ENCODE results near the gene KCNJ9. TPM values are rescaled to one million over a fixed set of nuclear protein-coding genes. Genes with fewer than 3 reads are reported as not detected.

The KCNJ9 gene
- polyA plus RNA-seq, 1 donor = 0.36 TPM

DNA sequence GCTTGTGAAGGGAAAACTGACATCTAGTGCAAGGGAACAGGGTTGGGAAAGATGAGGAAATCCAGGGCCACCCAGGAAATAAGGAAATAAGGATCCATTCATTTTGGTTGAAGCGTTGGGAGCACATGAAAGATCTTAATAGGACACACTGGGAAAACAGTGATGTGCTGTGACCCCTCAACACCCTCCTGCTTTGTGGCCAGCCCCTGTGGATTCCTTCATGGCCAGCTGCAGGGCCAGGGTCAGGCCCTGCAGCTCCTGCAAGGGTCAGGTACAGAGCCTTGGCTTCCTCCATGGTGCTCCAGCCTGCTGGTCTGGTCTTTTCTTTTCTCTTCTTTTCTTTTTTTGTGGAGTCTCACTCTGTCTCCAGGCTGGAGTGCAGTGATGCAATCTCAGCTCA, 30.7 kb upstream of the KCNJ9 start:
- H3K9me3 ChIP-seq (ENCODE audit: control insufficient read depth, low read depth, low read length) = no peaks in the 10 kb centered on the region
- WGBS (ENCODE audit: insufficient coverage, low lambda C conversion rate) = no CpG with 5 or more reads among the region's 1 CpG
- H3K4me1 ChIP-seq (ENCODE audit: control insufficient read depth, insufficient read depth, low read length) = peaks cover 20% of the 10 kb centered on the region
- H3K27ac ChIP-seq (ENCODE audit: low read length) = no peak overlapping the region
- H3K36me3 ChIP-seq (ENCODE audit: control insufficient read depth, insufficient read depth, low read length) = no peaks in the 10 kb centered on the region
- H3K4me3 ChIP-seq (ENCODE audit: low read length) = no peak overlapping the region
- no peak for DNase-seq
- peaks cover 10% of the 10 kb centered on the region for H3K27me3 ChIP-seq (ENCODE audit: control insufficient read depth, insufficient read depth, low read length)

DNA sequence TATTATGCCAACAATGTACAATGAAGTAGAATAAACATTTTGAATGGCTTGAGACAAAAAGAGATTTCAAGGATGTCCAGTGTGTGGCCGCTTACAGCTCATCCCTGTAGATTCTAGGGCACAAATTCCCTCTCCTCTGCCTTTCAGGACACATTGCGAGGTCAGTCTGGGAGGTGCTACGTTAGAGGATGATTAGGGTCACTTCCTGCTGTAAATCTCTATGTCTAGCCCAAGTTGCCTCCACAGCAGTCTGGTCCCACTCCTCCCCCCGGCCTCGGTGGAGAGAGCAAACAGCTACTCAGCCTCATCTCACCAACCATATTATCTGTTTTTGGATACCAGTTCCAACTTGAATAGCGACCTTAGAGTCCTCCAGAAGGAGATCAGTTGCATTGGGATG, 28.4 kb upstream of the KCNJ9 start:
- DNase-seq = no peak
- Histone ChIP-seq H3K4me3 (ENCODE audit: low read length) (no peak overlapping the region), H3K36me3 (ENCODE audit: control insufficient read depth, insufficient read depth, low read length) (no peaks in the 10 kb centered on the region), H3K27me3 (ENCODE audit: control insufficient read depth, insufficient read depth, low read length) (peaks cover 15% of the 10 kb centered on the region), H3K4me1 (ENCODE audit: control insufficient read depth, insufficient read depth, low read length) (no peaks in the 10 kb centered on the region), H3K27ac (ENCODE audit: low read length) (no peak overlapping the region), H3K9me3 (ENCODE audit: control insufficient read depth, low read depth, low read length) (no peaks in the 10 kb centered on the region)
- 20% methylated on average over 1 of the region's 6 CpGs for WGBS (ENCODE audit: insufficient coverage, low lambda C conversion rate)

DNA sequence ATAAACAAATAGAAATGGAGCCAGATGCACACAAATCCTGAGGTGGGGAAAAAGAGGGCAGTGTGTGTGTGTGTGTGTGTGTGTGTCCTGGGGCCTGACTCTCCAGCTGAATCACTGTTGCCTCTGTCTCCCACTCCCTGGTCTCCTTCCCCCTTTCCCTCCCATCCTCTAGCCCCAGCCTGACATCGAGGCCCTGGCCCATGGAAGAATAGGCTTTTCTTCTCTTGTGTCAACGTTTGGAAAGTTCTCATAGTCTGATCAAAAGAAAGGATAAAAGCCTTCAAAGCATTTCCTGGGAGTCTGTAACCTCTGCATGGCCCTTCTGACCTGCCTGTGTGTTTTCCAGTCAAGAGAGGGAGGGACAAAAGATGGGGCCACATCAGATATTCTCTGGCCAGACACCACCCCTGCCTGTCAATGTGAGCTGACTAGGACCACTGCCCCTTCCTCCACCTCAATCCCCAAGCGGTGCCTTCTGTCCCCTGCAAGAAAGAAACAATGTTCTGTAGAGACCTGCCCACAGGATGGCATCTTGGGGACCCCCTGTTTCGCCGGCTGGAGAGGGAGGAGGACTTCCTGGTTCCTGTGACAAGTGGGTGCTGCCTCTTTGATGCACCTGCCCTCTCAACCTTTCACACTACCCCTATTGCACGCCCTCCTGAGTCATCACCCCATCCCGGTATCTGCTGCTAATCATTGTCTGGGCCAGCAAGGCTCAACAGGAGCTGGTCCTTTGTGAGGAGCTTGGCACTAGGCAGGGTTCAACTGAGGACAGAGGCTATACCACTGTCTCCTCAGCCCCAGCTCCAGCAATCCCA, 27.6 kb upstream of the KCNJ9 start:
- no peak for DNase-seq
- no peak overlapping the region for H3K27ac ChIP-seq (ENCODE audit: low read length)
- WGBS (ENCODE audit: insufficient coverage, low lambda C conversion rate) = no CpG with 5 or more reads among the region's 7 CpGs
- no peak overlapping the region for H3K4me3 ChIP-seq (ENCODE audit: low read length)
- no peaks in the 10 kb centered on the region for H3K4me1 ChIP-seq (ENCODE audit: control insufficient read depth, insufficient read depth, low read length)
- H3K36me3 ChIP-seq (ENCODE audit: control insufficient read depth, insufficient read depth, low read length) = no peaks in the 10 kb centered on the region
- H3K9me3 ChIP-seq (ENCODE audit: control insufficient read depth, low read depth, low read length) = no peaks in the 10 kb centered on the region
- peaks cover 15% of the 10 kb centered on the region for H3K27me3 ChIP-seq (ENCODE audit: control insufficient read depth, insufficient read depth, low read length)

DNA sequence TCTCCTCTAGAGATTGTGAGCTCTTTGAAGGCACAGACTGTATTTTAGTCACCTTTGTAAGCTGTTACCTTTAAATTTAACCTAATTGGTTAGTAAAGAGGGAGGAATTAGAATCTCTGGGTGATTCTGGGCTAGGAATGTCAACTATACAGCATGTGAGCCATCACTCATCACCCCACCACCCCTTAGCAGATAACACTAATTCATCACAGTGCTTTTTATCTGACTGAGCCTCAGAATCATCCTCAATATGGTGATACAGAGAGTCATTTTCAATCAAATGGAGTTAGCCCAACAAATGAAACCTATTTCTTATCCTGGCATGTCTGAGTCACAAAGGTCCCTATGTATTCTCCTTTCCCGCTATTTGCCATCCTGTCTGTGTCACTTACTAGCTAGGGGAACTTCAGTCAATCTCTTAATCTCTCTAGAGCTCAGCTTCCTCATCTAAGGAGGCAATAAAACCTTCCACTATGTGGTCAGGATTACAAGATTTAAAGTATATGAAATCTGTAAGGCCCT, 24.6 kb upstream of the KCNJ9 start:
- Histone ChIP-seq H3K27me3 (ENCODE audit: control insufficient read depth, insufficient read depth, low read length) (peaks cover 19% of the 10 kb centered on the region), H3K4me3 (ENCODE audit: low read length) (no peak overlapping the region), H3K9me3 (ENCODE audit: control insufficient read depth, low read depth, low read length) (no peaks in the 10 kb centered on the region), H3K27ac (ENCODE audit: low read length) (no peak overlapping the region), H3K36me3 (ENCODE audit: control insufficient read depth, insufficient read depth, low read length) (no peaks in the 10 kb centered on the region), H3K4me1 (ENCODE audit: control insufficient read depth, insufficient read depth, low read length) (no peaks in the 10 kb centered on the region)
- no peak for DNase-seq
- no CpG with 5 or more reads among the region's 1 CpG for WGBS (ENCODE audit: insufficient coverage, low lambda C conversion rate)

DNA sequence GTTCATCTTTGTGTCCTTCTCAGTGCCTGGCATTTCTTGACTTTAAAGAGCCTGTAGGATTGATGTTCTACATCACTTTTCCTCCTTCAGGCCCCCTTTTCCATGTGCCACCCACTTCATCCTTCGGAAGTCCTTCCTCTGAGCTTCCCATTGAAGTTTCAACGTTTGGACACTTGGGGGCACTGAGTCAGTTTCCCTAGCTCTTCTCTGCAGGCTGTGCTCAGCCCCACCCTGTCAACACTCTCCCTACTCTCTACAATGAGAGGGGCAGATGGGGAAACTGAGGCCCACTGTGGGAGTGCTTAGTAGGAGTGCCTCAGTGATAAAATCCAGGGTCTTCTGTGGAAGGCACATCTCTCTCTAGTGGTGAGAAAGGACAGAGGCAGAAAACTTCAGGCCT, 23.3 kb upstream of the KCNJ9 start:
- no peak for DNase-seq
- Histone ChIP-seq H3K36me3 (ENCODE audit: control insufficient read depth, insufficient read depth, low read length) (no peaks in the 10 kb centered on the region), H3K4me3 (ENCODE audit: low read length) (no peak overlapping the region), H3K4me1 (ENCODE audit: control insufficient read depth, insufficient read depth, low read length) (no peaks in the 10 kb centered on the region), H3K27me3 (ENCODE audit: control insufficient read depth, insufficient read depth, low read length) (peaks cover 12% of the 10 kb centered on the region), H3K9me3 (ENCODE audit: control insufficient read depth, low read depth, low read length) (no peaks in the 10 kb centered on the region), H3K27ac (ENCODE audit: low read length) (no peak overlapping the region)
- WGBS (ENCODE audit: insufficient coverage, low lambda C conversion rate) = no CpG with 5 or more reads among the region's 2 CpGs

- H3K9me3 ChIP-seq (ENCODE audit: control insufficient read depth, low read depth, low read length) = no peaks in the 10 kb centered on the region
- H3K4me1 ChIP-seq (ENCODE audit: control insufficient read depth, insufficient read depth, low read length) = peaks cover 4% of the 10 kb centered on the region
- H3K4me3 ChIP-seq (ENCODE audit: low read length) = no peak overlapping the region
- WGBS (ENCODE audit: insufficient coverage, low lambda C conversion rate) = no CpG with 5 or more reads among the region's 15 CpGs
- no peak overlapping the region for H3K27ac ChIP-seq (ENCODE audit: low read length)
- no peak for DNase-seq
- no peaks in the 10 kb centered on the region for H3K36me3 ChIP-seq (ENCODE audit: control insufficient read depth, insufficient read depth, low read length)
- H3K27me3 ChIP-seq (ENCODE audit: control insufficient read depth, insufficient read depth, low read length) = peaks cover 4% of the 10 kb centered on the region
These were observed 19.7 kb upstream of the KCNJ9 start for GRCh38 chr1:160061369-160062229.

- WGBS (ENCODE audit: insufficient coverage, low lambda C conversion rate) = no CpG with 5 or more reads among the region's 6 CpGs
- peaks cover 4% of the 10 kb centered on the region for H3K4me1 ChIP-seq (ENCODE audit: control insufficient read depth, insufficient read depth, low read length)
- no peak overlapping the region for H3K4me3 ChIP-seq (ENCODE audit: low read length)
- no peak overlapping the region for H3K27ac ChIP-seq (ENCODE audit: low read length)
- DNase-seq = no peak
- no peaks in the 10 kb centered on the region for H3K36me3 ChIP-seq (ENCODE audit: control insufficient read depth, insufficient read depth, low read length)
- H3K9me3 ChIP-seq (ENCODE audit: control insufficient read depth, low read depth, low read length) = no peaks in the 10 kb centered on the region
- peaks cover 4% of the 10 kb centered on the region for H3K27me3 ChIP-seq (ENCODE audit: control insufficient read depth, insufficient read depth, low read length)
These were observed 19.2 kb upstream of the KCNJ9 start for GRCh38 chr1:160062230-160062532.

- WGBS (ENCODE audit: insufficient coverage, low lambda C conversion rate) = no CpG with 5 or more reads among the region's 5 CpGs
- H3K36me3 ChIP-seq (ENCODE audit: control insufficient read depth, insufficient read depth, low read length) = no peaks in the 10 kb centered on the region
- no peak for DNase-seq
- H3K27me3 ChIP-seq (ENCODE audit: control insufficient read depth, insufficient read depth, low read length) = peaks cover 7% of the 10 kb centered on the region
- H3K27ac ChIP-seq (ENCODE audit: low read length) = no peak overlapping the region
- peaks cover 4% of the 10 kb centered on the region for H3K4me1 ChIP-seq (ENCODE audit: control insufficient read depth, insufficient read depth, low read length)
- H3K4me3 ChIP-seq (ENCODE audit: low read length) = no peak overlapping the region
- H3K9me3 ChIP-seq (ENCODE audit: control insufficient read depth, low read depth, low read length) = no peaks in the 10 kb centered on the region
These were observed 18.2 kb upstream of the KCNJ9 start for GRCh38 chr1:160063176-160063575.

DNA sequence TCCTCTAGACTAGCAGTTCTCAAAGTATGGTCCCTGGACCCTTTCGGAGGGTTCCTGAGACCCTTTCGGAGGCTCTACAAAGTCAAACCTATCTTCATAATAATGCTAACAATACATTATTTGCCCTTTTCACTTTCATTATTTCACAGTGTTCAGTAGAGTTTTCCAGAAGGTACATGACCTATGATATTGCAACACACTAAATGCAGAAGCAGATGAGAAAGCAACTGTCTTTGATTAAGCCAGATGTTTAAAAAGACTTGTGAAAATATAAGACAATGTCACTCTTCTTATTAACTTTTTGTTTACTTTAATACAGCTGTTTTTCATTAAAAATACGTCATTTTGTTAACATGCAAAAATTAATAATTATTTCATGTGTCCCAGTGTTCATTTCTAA, 17.2 kb upstream of the KCNJ9 start:
- H3K4me3 ChIP-seq (ENCODE audit: low read length) = no peak overlapping the region
- 80% methylated on average over 1 of the region's 3 CpGs for WGBS (ENCODE audit: insufficient coverage, low lambda C conversion rate)
- no peaks in the 10 kb centered on the region for H3K9me3 ChIP-seq (ENCODE audit: control insufficient read depth, low read depth, low read length)
- H3K27ac ChIP-seq (ENCODE audit: low read length) = no peak overlapping the region
- H3K36me3 ChIP-seq (ENCODE audit: control insufficient read depth, insufficient read depth, low read length) = no peaks in the 10 kb centered on the region
- H3K4me1 ChIP-seq (ENCODE audit: control insufficient read depth, insufficient read depth, low read length) = peaks cover 4% of the 10 kb centered on the region
- peaks cover 11% of the 10 kb centered on the region for H3K27me3 ChIP-seq (ENCODE audit: control insufficient read depth, insufficient read depth, low read length)
- no peak for DNase-seq

DNA sequence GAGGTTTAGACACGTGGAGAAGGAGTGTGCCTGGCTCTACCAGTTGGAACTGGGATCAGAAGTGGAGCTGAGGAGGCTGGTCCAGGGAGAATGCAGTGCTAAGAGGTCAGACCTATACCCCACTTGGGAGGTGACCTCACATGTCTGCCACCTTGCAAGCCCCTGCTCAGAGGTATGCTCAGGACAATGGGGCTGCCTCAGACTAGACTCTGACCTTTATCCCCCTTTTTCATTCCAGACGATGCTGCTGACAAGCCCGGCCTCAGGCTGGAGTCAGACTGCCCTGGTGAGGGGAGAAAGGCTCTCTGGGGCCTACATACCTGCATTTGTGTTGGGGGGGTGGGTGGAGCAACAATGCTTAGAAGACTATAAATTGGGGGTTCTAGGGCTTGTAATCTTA, 16.6 kb upstream of the KCNJ9 start:
- Histone ChIP-seq H3K27me3 (ENCODE audit: control insufficient read depth, insufficient read depth, low read length) (peaks cover 17% of the 10 kb centered on the region), H3K4me3 (ENCODE audit: low read length) (no peak overlapping the region), H3K4me1 (ENCODE audit: control insufficient read depth, insufficient read depth, low read length) (peaks cover 5% of the 10 kb centered on the region), H3K27ac (ENCODE audit: low read length) (no peak overlapping the region), H3K36me3 (ENCODE audit: control insufficient read depth, insufficient read depth, low read length) (no peaks in the 10 kb centered on the region), H3K9me3 (ENCODE audit: control insufficient read depth, low read depth, low read length) (no peaks in the 10 kb centered on the region)
- peak in 1 of 2 donors; percentile 32 for DNase-seq
- WGBS (ENCODE audit: insufficient coverage, low lambda C conversion rate) = no CpG with 5 or more reads among the region's 3 CpGs

Data from large intestine (tissue), 3 donors.